PC-3 (cell line): ENCODE measurements around the gene CNTRL. TPM values are rescaled to one million over a fixed set of nuclear protein-coding genes. Genes with fewer than 3 reads are reported as not detected.

Experiments used
- ATAC-seq: fragments of 200-7000 bp; cut with Tn5 transposase; 2 replicates; pipeline ENCODE4 v1.9.1; 2020; ENCODE audit warnings: mild to moderate bottlenecking, moderate library complexity
- BruUV-seq: library from RNA; stranded (reverse); fragments of 400-500 nt; replicated peaks from 2 replicates; lab custom pipeline; 2021; lab: Mats Ljungman, UMichigan
- CTCF ChIA-PET: fragments of 300-600 bp; sonication (Branson Sonifier 250); formaldehyde crosslinking; loops from one replicate; lab custom pipeline; 2022; ENCODE audit warnings: antibody characterized with exemption; lab: Charles Lee
- POLR2A ChIA-PET: fragments of 300-600 bp; sonication (Branson Sonifier 250); formaldehyde crosslinking; loops from one replicate; lab custom pipeline; 2022; ENCODE audit warnings: antibody characterized with exemption; ENCODE audit not compliant: unreplicated experiment; lab: Charles Lee
- DNase-seq: peaks from one replicate; pipeline ENCODE4 v3.0.0-alpha.2; 2015
- H2AFZ ChIP-seq: fragments of 300-600 bp; sonication (generic); 2 replicates; pipeline ENCODE4 v1.6.0; 2016; ENCODE audit warnings: antibody characterized with exemption, low read length
- H3F3A ChIP-seq: fragments of 300-600 bp; sonication (generic); one replicate; pipeline ENCODE4 v1.6.0; 2017; ENCODE audit warnings: antibody characterized with exemption, low read length, control low read depth, mild to moderate bottlenecking; ENCODE audit not compliant: unreplicated experiment
- H3K27ac ChIP-seq: fragments of 300-600 bp; sonication (generic); 2 replicates; pipeline ENCODE4 v1.5.1; 2016; ENCODE audit warnings: mild to moderate bottlenecking, low read length
- H3K27me3 ChIP-seq: fragments of 300-600 bp; sonication (generic); 2 replicates; pipeline ENCODE4 v1.6.1; 2016; ENCODE audit warnings: low read length, mixed read lengths
- H3K36me3 ChIP-seq: fragments of 300-600 bp; sonication (generic); 2 replicates; pipeline ENCODE4 v1.6.1; 2016; ENCODE audit warnings: low read depth, mixed run types, low read length, mixed read lengths
- H3K4me1 ChIP-seq: fragments of 300-600 bp; sonication (generic); 2 replicates; pipeline ENCODE4 v1.5.1; 2016; ENCODE audit warnings: low read length; ENCODE audit not compliant: insufficient read depth
- H3K4me2 ChIP-seq: fragments of 300-600 bp; sonication (generic); 2 replicates; pipeline ENCODE4 v1.6.0; 2016; ENCODE audit warnings: low read length
- H3K4me3 ChIP-seq: fragments of 300-600 bp; sonication (generic); 2 replicates; pipeline ENCODE4 v1.5.1; 2016; ENCODE audit warnings: mild to moderate bottlenecking, low read length, mixed read lengths
- H3K79me2 ChIP-seq: fragments of 300-600 bp; sonication (generic); 2 replicates; pipeline ENCODE4 v1.6.1; 2017; ENCODE audit warnings: low read length, mixed read lengths
- H3K9ac ChIP-seq: fragments of 300-600 bp; sonication (generic); 2 replicates; pipeline ENCODE4 v1.6.0; 2016; ENCODE audit warnings: mild to moderate bottlenecking, low read length
- H3K9me2 ChIP-seq: fragments of 300-600 bp; sonication (generic); replicated peaks from 2 replicates; pipeline ENCODE4 v1.6.1; 2016; ENCODE audit warnings: mixed run types, low read length, mixed read lengths
- H3K9me3 ChIP-seq: fragments of 300-600 bp; sonication (generic); 2 replicates; pipeline ENCODE4 v1.6.1; 2016; ENCODE audit warnings: low read length, mixed read lengths
- H4K20me1 ChIP-seq: fragments of 300-600 bp; sonication (generic); 2 replicates; pipeline ENCODE4 v1.6.1; 2016; ENCODE audit warnings: low read length, mixed read lengths
- EZH2 ChIP-seq: fragments of 300-600 bp; sonication (generic); IDR thresholded peaks from one replicate; pipeline ENCODE4 v1.6.1; 2017; ENCODE audit warnings: antibody characterized with exemption, mild to moderate bottlenecking, low read length; ENCODE audit not compliant: unreplicated experiment
- EZH2phosphoT487 ChIP-seq: fragments of 300-600 bp; sonication (generic); IDR thresholded peaks from 2 replicates; pipeline ENCODE4 v1.6.1; 2018; ENCODE audit warnings: mild to moderate bottlenecking, antibody characterized with exemption, low read length, borderline replicate concordance
- intact Hi-C: fragments of 100-400 bp; cut with micrococcal nuclease; formaldehyde crosslinking; loops from 2 replicates; pipeline ENCODE4 v1.9.0; 2023
- total RNA-seq: library from RNA; depleted of rRNA; stranded (reverse); fragments of >200 nt; gene quantifications from 2 replicates; pipeline ENCODE4 v1.2.3, GENCODE V29; 2014
- TF ChIP-seq, protein P1 (sequence below): fragments of 300-600 bp; sonication (generic); conservative IDR thresholded peaks from 2 replicates; pipeline ENCODE4 v1.5.1; 2017; ENCODE audit warnings: antibody characterized with exemption, low read depth, mild to moderate bottlenecking, low read length

The CNTRL gene
- total RNA-seq, 1 experiment from 2014 or later: 6.0 TPM

GRCh38 chr9:121187636-121188305 lies 113.0 kb downstream of the CNTRL start:
- no peak overlapping the region for H2AFZ ChIP-seq
- CTCF ChIA-PET: no interaction called here
- DNase-seq (no peak), ATAC-seq (no peak)
- H3K4me1 ChIP-seq: no peaks in the 10 kb centered on the region
- intact Hi-C loops: no loop called here
- peaks cover 28% of the 10 kb centered on the region; the same call in 1 of the 2 replicates for H4K20me1 ChIP-seq
- no peak overlapping the region for H3K27ac ChIP-seq
- no peaks in the 10 kb centered on the region for H3F3A ChIP-seq
- H3K9me3 ChIP-seq: no peaks in the 10 kb centered on the region
- no peaks in the 10 kb centered on the region for H3K9me2 ChIP-seq
- no peak overlapping the region for H3K4me3 ChIP-seq
- H3K36me3 ChIP-seq: peaks cover 34% of the 10 kb centered on the region
- H3K9ac ChIP-seq: no peak overlapping the region
- no peak for TF ChIP-seq EZH2phosphoT487
- TF ChIP-seq EZH2: no peak
- TF ChIP-seq, protein P1, sequence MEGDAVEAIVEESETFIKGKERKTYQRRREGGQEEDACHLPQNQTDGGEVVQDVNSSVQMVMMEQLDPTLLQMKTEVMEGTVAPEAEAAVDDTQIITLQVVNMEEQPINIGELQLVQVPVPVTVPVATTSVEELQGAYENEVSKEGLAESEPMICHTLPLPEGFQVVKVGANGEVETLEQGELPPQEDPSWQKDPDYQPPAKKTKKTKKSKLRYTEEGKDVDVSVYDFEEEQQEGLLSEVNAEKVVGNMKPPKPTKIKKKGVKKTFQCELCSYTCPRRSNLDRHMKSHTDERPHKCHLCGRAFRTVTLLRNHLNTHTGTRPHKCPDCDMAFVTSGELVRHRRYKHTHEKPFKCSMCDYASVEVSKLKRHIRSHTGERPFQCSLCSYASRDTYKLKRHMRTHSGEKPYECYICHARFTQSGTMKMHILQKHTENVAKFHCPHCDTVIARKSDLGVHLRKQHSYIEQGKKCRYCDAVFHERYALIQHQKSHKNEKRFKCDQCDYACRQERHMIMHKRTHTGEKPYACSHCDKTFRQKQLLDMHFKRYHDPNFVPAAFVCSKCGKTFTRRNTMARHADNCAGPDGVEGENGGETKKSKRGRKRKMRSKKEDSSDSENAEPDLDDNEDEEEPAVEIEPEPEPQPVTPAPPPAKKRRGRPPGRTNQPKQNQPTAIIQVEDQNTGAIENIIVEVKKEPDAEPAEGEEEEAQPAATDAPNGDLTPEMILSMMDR: no peak
- POLR2A ChIA-PET: no interaction called here
- peaks cover 78% of the 10 kb centered on the region for H3K79me2 ChIP-seq
- H3K4me2 ChIP-seq: no peak overlapping the region
- no TSS peak for BruUV-seq
- no peaks in the 10 kb centered on the region for H3K27me3 ChIP-seq

GRCh38 chr9:121189006-121189405 lies 114.3 kb downstream of the CNTRL start:
- POLR2A ChIA-PET: no interaction called here
- no peaks in the 10 kb centered on the region for H3F3A ChIP-seq
- H3K4me3 ChIP-seq: no peak overlapping the region
- no peaks in the 10 kb centered on the region for H3K9me2 ChIP-seq
- no peak overlapping the region for H3K4me2 ChIP-seq
- H3K9me3 ChIP-seq: no peaks in the 10 kb centered on the region
- H3K27me3 ChIP-seq: no peaks in the 10 kb centered on the region
- H4K20me1 ChIP-seq: peaks cover 34% of the 10 kb centered on the region; the same call in 1 of the 2 replicates
- H3K79me2 ChIP-seq: peaks cover 91% of the 10 kb centered on the region
- no peak overlapping the region for H2AFZ ChIP-seq
- CTCF ChIA-PET: no interaction called here
- BruUV-seq: TSS peak; percentile 4
- intact Hi-C loops: no loop called here
- no peak overlapping the region for H3K9ac ChIP-seq
- H3K4me1 ChIP-seq: no peaks in the 10 kb centered on the region
- peaks cover 26% of the 10 kb centered on the region for H3K36me3 ChIP-seq
- ATAC-seq: no peak
- no peak overlapping the region for H3K27ac ChIP-seq
- TF ChIP-seq, protein P1: no peak
- TF ChIP-seq EZH2phosphoT487 (no peak), EZH2 (no peak)
- no peak for DNase-seq

GRCh38 chr9:121189660-121190059 lies 114.9 kb downstream of the CNTRL start:
- ATAC-seq (no peak), DNase-seq (no peak)
- BruUV-seq: no TSS peak
- H3K4me2 ChIP-seq: no peak overlapping the region
- no peak for TF ChIP-seq EZH2phosphoT487
- TF ChIP-seq, protein P1: no peak
- TF ChIP-seq EZH2: no peak
- no peak overlapping the region for H3K9ac ChIP-seq
- peaks cover 26% of the 10 kb centered on the region for H3K36me3 ChIP-seq
- H3F3A ChIP-seq: no peaks in the 10 kb centered on the region
- H4K20me1 ChIP-seq: peaks cover 41% of the 10 kb centered on the region; the same call in 1 of the 2 replicates
- ChIA-PET CTCF (no interaction called here), POLR2A (no interaction called here)
- H3K27ac ChIP-seq: no peak overlapping the region
- H2AFZ ChIP-seq: no peak overlapping the region
- H3K9me3 ChIP-seq: no peaks in the 10 kb centered on the region
- no peak overlapping the region for H3K4me3 ChIP-seq
- intact Hi-C loops: no loop called here
- H3K9me2 ChIP-seq: no peaks in the 10 kb centered on the region
- H3K79me2 ChIP-seq: peaks cover 97% of the 10 kb centered on the region
- H3K27me3 ChIP-seq: no peaks in the 10 kb centered on the region
- peaks cover 3% of the 10 kb centered on the region; the same call in 1 of the 2 replicates for H3K4me1 ChIP-seq
